Activated CD8-positive, alpha-beta memory T cell treated with anti-CD3 and anti-CD28 coated beads, Interleukin-2, amount 50 U/mL, for 24 hours (primary cell): ENCODE data around the gene TMEM44.
"Not testable (repeated sequence)": the region's sequence is repeated elsewhere in the genome, so short reads cannot be mapped to it uniquely, and the experiment has no call there.

Source experiments
- DNase-seq: peaks from one replicate; pipeline ENCODE4 v3.0.0-alpha.2; 2020; ENCODE audit errors: extremely low read depth

The TMEM44 gene

GRCh38 chr3:194555175-194556062 is 77.8 kb downstream of the TMEM44 start:
- no peak for DNase-seq

GRCh38 chr3:194554473-194555123 is 78.6 kb downstream of the TMEM44 start:
- DNase-seq, result no peak

GRCh38 chr3:194552327-194552949 is 80.8 kb downstream of the TMEM44 start:
- DNase-seq, result no peak

GRCh38 chr3:194549853-194550252 is 83.4 kb downstream of the TMEM44 start:
- no peak for DNase-seq

GRCh38 chr3:194548346-194549321 is 84.6 kb downstream of the TMEM44 start:
- DNase-seq, result no peak

- no peak for DNase-seq
Measured at GRCh38 chr3:194547042-194547441, 86.2 kb downstream of the TMEM44 start.

GRCh38 chr3:194545538-194545937 is 87.7 kb downstream of the TMEM44 start:
- not testable (repeated sequence) for DNase-seq

GRCh38 chr3:194543550-194543949 is 89.7 kb downstream of the TMEM44 start:
- no peak for DNase-seq

- no peak for DNase-seq
Measured at GRCh38 chr3:194541483-194541882, 91.7 kb downstream of the TMEM44 start.

- DNase-seq, result no peak
Measured at GRCh38 chr3:194540274-194540905, 92.8 kb downstream of the TMEM44 start.

- no peak for DNase-seq
Measured at GRCh38 chr3:194539498-194539897, 93.7 kb downstream of the TMEM44 start.

GRCh38 chr3:194537732-194538247 is 95.4 kb downstream of the TMEM44 start:
- no peak for DNase-seq
